ENCODE results near the gene HTR7. TPM values are rescaled to one million over a fixed set of nuclear protein-coding genes. Genes with fewer than 3 reads are reported as not detected.

The HTR7 gene
- total RNA-seq, 2 experiments from 2014 or later: not detected

DNA sequence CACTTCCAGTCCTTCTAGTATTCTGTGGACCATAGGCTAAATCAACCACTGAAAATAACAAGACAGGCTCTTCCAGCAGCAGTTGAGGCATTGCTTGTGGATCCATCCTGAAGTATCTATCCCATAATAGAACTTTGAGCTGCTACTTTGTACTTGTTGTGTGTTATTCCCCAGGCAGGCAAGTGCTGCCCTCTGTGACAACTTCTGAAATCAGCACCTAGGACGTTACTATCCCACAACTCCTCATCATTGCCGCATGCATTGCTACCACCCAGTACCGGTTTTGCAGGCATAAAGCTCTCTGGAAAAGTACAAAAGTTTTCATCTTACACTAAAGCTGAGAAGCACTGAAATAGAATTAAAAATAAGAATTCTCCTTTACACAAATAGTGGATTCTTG is 145.3 kb downstream of the HTR7 start:
- H3K4me1 Mint-ChIP-seq (ENCODE audit: low read depth): no peaks in the 10 kb centered on the region
- no peaks in the 10 kb centered on the region for H3K9me3 Mint-ChIP-seq
- H3K4me3 Mint-ChIP-seq: no peak overlapping the region
- no peaks in the 10 kb centered on the region for H3K36me3 Mint-ChIP-seq (ENCODE audit: low read depth)
- intact Hi-C loops (cut with micrococcal nuclease): no loop called here
- ChIA-PET CTCF (no interaction called here), POLR2A (no interaction called here)
- H3K27ac Mint-ChIP-seq: no peak overlapping the region
- no peak for ATAC-seq
- TF ChIP-seq CTCF (IDR thresholded peaks at IDR 0.05): no peak
- no peak for DNase-seq
- no peaks in the 10 kb centered on the region for H3K27me3 Mint-ChIP-seq

DNA sequence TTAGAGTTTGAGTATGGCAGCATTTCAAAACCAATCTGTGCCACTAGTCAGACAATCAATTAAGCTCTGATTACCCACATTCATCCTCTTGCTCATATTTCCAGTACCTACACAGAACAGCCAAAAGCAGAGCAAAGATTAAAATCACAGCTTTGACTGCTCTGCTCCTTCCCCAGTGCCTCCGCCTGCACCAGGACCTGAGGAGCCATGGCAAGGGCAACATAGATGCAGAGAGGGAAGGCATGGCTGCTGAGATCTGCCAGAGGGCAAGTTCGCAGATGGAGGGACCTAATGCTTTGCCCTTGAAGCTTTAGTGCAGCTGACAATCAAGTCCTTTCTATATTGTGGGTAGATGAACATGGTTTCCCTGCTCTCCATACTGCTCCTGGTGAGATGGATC is 148.1 kb downstream of the HTR7 start:
- no peak overlapping the region for H3K27ac Mint-ChIP-seq
- no peak for TF ChIP-seq CTCF (IDR thresholded peaks at IDR 0.05)
- H3K4me1 Mint-ChIP-seq (ENCODE audit: low read depth): no peaks in the 10 kb centered on the region
- DNase-seq: no peak
- H3K9me3 Mint-ChIP-seq: no peaks in the 10 kb centered on the region
- ChIA-PET CTCF (interaction anchor here (1.1 kb wide), 1 partner anchor 15 kb away, joined by 3 read pairs; no protein-coding TSS in a partner anchor), POLR2A (no interaction called here)
- intact Hi-C loops (cut with micrococcal nuclease): no loop called here
- no peak for ATAC-seq
- H3K27me3 Mint-ChIP-seq: peaks cover 4% of the 10 kb centered on the region
- H3K36me3 Mint-ChIP-seq (ENCODE audit: low read depth): no peaks in the 10 kb centered on the region
- no peak overlapping the region for H3K4me3 Mint-ChIP-seq

DNA sequence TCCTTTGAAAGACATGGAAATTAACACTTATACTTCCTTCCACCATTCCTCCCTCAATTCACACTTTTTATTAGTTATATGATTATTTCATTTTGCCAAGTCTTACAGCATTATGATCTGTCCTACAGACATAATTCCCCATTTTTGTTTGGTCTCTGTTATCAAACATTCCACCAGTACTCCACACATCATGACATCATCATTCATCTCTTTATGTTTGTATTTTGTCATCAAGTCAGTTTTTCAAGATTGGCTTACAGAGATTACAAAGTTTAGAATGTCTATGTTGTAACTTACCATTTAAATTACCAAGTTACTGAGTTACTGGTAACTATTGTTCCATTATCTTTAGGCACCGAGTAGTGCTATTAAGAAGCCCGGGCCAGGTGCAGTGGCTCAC is 150.2 kb downstream of the HTR7 start:
- CTCF ChIA-PET: no interaction called here

GRCh38 chr10:90701428-90701827 is 156.4 kb downstream of the HTR7 start:
- no peaks in the 10 kb centered on the region for H3K36me3 Mint-ChIP-seq (ENCODE audit: low read depth)
- POLR2A ChIA-PET: no interaction called here
- no peak for ATAC-seq
- no peak for DNase-seq
- intact Hi-C loops (cut with micrococcal nuclease): no loop called here
- peaks cover under 1% of the 10 kb centered on the region for H3K4me1 Mint-ChIP-seq (ENCODE audit: low read depth)
- no peaks in the 10 kb centered on the region for H3K9me3 Mint-ChIP-seq
- H3K27me3 Mint-ChIP-seq: peaks cover 9% of the 10 kb centered on the region
- H3K27ac Mint-ChIP-seq: no peak overlapping the region
- CTCF ChIA-PET: no interaction called here
- H3K4me3 Mint-ChIP-seq: no peak overlapping the region
- TF ChIP-seq CTCF (IDR thresholded peaks at IDR 0.05): no peak

More for the DNA sequence above, 150.2 kb downstream of the HTR7 start:
- TF ChIP-seq CTCF (IDR thresholded peaks at IDR 0.05): no peak
- intact Hi-C loops (cut with micrococcal nuclease): no loop called here
- ATAC-seq (no peak), DNase-seq (no peak)
- H3K4me3 Mint-ChIP-seq: no peak overlapping the region
- no peak overlapping the region for H3K27ac Mint-ChIP-seq
- H3K4me1 Mint-ChIP-seq (ENCODE audit: low read depth): no peaks in the 10 kb centered on the region
- H3K36me3 Mint-ChIP-seq (ENCODE audit: low read depth): no peaks in the 10 kb centered on the region
- no peaks in the 10 kb centered on the region for H3K9me3 Mint-ChIP-seq
- POLR2A ChIA-PET: no interaction called here
- peaks cover 7% of the 10 kb centered on the region for H3K27me3 Mint-ChIP-seq

- peak; percentile 55 for ATAC-seq
- Mint-ChIP-seq H3K36me3 (ENCODE audit: low read depth) (no peaks in the 10 kb centered on the region), H3K9me3 (no peaks in the 10 kb centered on the region), H3K4me1 (ENCODE audit: low read depth) (peaks cover 3% of the 10 kb centered on the region), H3K27ac (no peak overlapping the region), H3K4me3 (no peak overlapping the region), H3K27me3 (peaks cover 7% of the 10 kb centered on the region)
- ChIA-PET POLR2A (no interaction called here), CTCF (interaction anchor here (0.6 kb wide), 1 partner anchor 27 kb away, joined by 3 read pairs; no protein-coding TSS in a partner anchor)
- intact Hi-C loops (cut with micrococcal nuclease): no loop called here
- peak; percentile 7 for DNase-seq
- no peak for TF ChIP-seq CTCF (IDR thresholded peaks at IDR 0.05)
Measured at GRCh38 chr10:90695915-90696676, 161.7 kb downstream of the HTR7 start.

Other genes with a start within 250 kb of the HTR7 start
- 10 to 100 TPM; 55.8 to 56.8 TPM for gene RPP30, start 13.9 kb upstream of the HTR7 start, total RNA-seq
- gene ANKRD1, start 63.0 kb upstream of the HTR7 start, total RNA-seq: not detected

All from activated CD8-positive, alpha-beta T cell treated with anti-CD3 and anti-CD28 coated beads for 36 hours (primary cell).